Neural crest cell (in vitro differentiated cells): ENCODE data around the gene PCDHB12. TPM values are rescaled to one million over a fixed set of nuclear protein-coding genes. Genes with fewer than 3 reads are reported as not detected.
"Not testable (repeated sequence)": the region's sequence is repeated elsewhere in the genome, so short reads cannot be mapped to it uniquely, and the experiment has no call there.

ENCODE experiments used
- DNase-seq: peaks from one replicate; pipeline ENCODE4 v3.0.0; 2021; ENCODE audit warnings: low read depth, mixed read lengths, low spot score
- H3K27ac Mint-ChIP-seq: one replicate; pipeline ENCODE4 v1.8.0; 2021; ENCODE audit warnings: mild to moderate bottlenecking, mixed read lengths; ENCODE audit not compliant: unreplicated experiment
- H3K27me3 Mint-ChIP-seq: 2 replicates; pipeline ENCODE4 v1.8.0; 2021; ENCODE audit warnings: low read depth, mild to moderate bottlenecking, mixed read lengths
- H3K36me3 Mint-ChIP-seq: 2 replicates; pipeline ENCODE4 v1.8.0; 2021; ENCODE audit warnings: low read depth, mild to moderate bottlenecking, mixed read lengths
- H3K4me1 Mint-ChIP-seq: 2 replicates; pipeline ENCODE4 v1.8.0; 2021; ENCODE audit warnings: mixed read lengths
- H3K4me3 Mint-ChIP-seq: one replicate; pipeline ENCODE4 v1.8.0; 2021; ENCODE audit warnings: mild to moderate bottlenecking, mixed read lengths
- H3K9me3 Mint-ChIP-seq: 2 replicates; pipeline ENCODE4 v1.8.0; 2021; ENCODE audit warnings: mixed read lengths
- total RNA-seq: library from RNA; stranded (reverse); gene quantifications from 2 replicates; pipeline ENCODE4 v1.2.1, GENCODE V29; 2021
- TF ChIP-seq, protein P1 (sequence below): fragments of 200-600 bp; sonication (generic); conservative IDR thresholded peaks from 2 replicates; pipeline ENCODE4 v1.5.0; 2021; ENCODE audit warnings: antibody characterized with exemption, mild to moderate bottlenecking

The PCDHB12 gene
- total RNA-seq, 1 donor from 2014 or later = 3.1 TPM

DNA sequence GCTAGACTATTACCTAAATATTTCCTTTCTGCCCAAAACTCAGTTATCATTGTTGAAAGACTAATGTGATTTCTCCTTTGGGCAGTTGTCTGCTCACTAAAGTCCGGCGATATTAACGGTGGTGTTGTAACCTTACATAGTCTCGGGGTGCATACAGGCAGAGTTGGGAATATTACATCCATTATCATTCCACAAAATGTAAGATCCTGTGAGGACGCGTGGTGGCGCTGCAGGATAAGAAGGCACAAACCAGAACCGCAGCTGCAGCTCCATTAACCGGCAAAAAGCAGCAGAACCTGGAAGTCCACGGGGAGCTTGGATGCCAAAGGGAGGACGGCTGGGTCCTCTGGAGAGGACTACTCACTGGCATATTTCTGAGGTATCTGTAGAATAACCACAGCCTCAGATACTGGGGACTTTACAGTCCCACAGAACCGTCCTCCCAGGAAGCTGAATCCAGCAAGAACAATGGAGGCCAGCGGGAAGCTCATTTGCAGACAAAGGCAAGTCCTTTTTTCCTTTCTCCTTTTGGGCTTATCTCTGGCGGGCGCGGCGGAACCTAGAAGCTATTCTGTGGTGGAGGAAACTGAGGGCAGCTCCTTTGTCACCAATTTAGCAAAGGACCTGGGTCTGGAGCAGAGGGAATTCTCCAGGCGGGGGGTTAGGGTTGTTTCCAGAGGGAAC, 5.3 kb downstream of the PCDHB12 start, which contains the start of gene PCDHB13:
Gene PCDHB13, plus strand, starts transcription at position 264 of the 684 bp plus-strand sequence. Its CDS starts 205 bp downstream, at position 469.
- not testable (repeated sequence) for H3K27me3 Mint-ChIP-seq, H3K27ac Mint-ChIP-seq, H3K4me1 Mint-ChIP-seq
- TF ChIP-seq, protein P1, sequence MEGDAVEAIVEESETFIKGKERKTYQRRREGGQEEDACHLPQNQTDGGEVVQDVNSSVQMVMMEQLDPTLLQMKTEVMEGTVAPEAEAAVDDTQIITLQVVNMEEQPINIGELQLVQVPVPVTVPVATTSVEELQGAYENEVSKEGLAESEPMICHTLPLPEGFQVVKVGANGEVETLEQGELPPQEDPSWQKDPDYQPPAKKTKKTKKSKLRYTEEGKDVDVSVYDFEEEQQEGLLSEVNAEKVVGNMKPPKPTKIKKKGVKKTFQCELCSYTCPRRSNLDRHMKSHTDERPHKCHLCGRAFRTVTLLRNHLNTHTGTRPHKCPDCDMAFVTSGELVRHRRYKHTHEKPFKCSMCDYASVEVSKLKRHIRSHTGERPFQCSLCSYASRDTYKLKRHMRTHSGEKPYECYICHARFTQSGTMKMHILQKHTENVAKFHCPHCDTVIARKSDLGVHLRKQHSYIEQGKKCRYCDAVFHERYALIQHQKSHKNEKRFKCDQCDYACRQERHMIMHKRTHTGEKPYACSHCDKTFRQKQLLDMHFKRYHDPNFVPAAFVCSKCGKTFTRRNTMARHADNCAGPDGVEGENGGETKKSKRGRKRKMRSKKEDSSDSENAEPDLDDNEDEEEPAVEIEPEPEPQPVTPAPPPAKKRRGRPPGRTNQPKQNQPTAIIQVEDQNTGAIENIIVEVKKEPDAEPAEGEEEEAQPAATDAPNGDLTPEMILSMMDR = peak; percentile 52
- peak within 1 kb of the TSS; percentile 41 for H3K4me3 Mint-ChIP-seq
- H3K36me3 Mint-ChIP-seq = peaks cover 51% of the 10 kb centered on the region
- peaks cover 20% of the 10 kb centered on the region for H3K9me3 Mint-ChIP-seq
- DNase-seq = peak; percentile 11

DNA sequence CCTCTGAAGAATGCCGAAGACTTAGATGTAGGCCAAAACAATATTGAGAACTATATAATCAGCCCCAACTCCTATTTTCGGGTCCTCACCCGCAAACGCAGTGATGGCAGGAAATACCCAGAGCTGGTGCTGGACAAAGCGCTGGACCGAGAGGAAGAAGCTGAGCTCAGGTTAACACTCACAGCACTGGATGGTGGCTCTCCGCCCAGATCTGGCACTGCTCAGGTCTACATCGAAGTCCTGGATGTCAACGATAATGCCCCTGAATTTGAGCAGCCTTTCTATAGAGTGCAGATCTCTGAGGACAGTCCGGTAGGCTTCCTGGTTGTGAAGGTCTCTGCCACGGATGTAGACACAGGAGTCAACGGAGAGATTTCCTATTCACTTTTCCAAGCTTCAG, 6.1 kb downstream of the PCDHB12 start:
- H3K27ac Mint-ChIP-seq, H3K4me3 Mint-ChIP-seq, DNase-seq, H3K4me1 Mint-ChIP-seq, H3K27me3 Mint-ChIP-seq: not testable (repeated sequence)
- peaks cover 21% of the 10 kb centered on the region for H3K9me3 Mint-ChIP-seq
- peaks cover 52% of the 10 kb centered on the region for H3K36me3 Mint-ChIP-seq

DNA sequence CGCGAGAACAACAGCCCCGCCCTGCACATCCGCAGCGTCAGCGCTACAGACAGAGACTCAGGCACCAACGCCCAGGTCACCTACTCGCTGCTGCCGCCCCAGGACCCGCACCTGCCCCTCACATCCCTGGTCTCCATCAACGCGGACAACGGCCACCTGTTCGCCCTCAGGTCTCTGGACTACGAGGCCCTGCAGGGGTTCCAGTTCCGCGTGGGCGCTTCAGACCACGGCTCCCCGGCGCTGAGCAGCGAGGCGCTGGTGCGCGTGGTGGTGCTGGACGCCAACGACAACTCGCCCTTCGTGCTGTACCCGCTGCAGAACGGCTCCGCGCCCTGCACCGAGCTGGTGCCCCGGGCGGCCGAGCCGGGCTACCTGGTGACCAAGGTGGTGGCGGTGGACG, 7.0 kb downstream of the PCDHB12 start:
- not testable (repeated sequence) for H3K4me3 Mint-ChIP-seq, H3K4me1 Mint-ChIP-seq, DNase-seq, H3K27me3 Mint-ChIP-seq, H3K27ac Mint-ChIP-seq
- Mint-ChIP-seq H3K36me3 (peaks cover 55% of the 10 kb centered on the region), H3K9me3 (peaks cover 28% of the 10 kb centered on the region)

DNA sequence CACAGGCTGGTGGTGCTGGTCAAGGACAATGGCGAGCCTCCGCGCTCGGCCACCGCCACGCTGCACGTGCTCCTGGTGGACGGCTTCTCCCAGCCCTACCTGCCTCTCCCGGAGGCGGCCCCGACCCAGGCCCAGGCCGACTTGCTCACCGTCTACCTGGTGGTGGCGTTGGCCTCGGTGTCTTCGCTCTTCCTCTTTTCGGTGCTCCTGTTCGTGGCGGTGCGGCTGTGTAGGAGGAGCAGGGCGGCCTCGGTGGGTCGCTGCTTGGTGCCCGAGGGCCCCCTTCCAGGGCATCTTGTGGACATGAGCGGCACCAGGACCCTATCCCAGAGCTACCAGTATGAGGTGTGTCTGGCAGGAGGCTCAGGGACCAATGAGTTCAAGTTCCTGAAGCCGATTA, 7.5 kb downstream of the PCDHB12 start:
- peaks cover 28% of the 10 kb centered on the region for H3K9me3 Mint-ChIP-seq
- H3K27ac Mint-ChIP-seq, H3K4me3 Mint-ChIP-seq, H3K4me1 Mint-ChIP-seq, H3K27me3 Mint-ChIP-seq, DNase-seq: not testable (repeated sequence)
- H3K36me3 Mint-ChIP-seq = peaks cover 56% of the 10 kb centered on the region

DNA sequence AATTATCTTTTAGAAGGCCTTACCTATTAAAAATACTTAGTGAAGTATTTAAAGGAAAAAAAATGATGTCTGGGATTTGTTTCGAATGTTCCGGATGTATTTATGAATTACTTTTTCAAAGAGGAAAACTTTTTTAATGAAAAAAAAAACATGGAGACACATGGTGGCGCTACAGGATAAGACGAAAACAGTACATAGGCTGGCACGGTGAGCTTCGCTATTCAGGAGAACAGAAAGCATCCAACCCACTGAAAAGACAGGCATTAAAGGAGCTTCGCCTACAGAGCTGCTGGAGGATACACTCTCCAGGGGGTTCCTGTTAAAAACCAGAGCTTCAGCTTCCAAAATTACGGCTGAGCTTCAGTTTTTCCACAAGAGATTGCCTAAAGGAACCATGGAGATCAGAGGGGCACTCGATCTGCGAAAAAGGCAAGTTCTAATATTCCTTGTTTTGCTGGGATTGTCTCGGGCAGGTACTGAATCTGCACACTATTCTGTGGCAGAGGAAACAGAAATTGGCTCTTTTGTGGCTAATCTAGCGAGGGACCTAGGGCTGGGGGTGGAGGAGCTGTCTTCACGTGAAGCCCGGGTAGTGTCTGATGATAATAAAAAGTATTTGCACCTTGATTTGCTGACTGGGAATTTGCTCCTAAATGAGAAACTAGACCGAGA, 14.7 kb downstream of the PCDHB12 start, which contains the start of gene PCDHB14:
Gene PCDHB14, plus strand, starts transcription at position 232 of the 672 bp plus-strand sequence. Its CDS starts 163 bp downstream, at position 395.
- peaks cover 7% of the 10 kb centered on the region for H3K4me1 Mint-ChIP-seq
- TF ChIP-seq, protein P1 = peak; percentile 58
- peak within 1 kb of the TSS; percentile 90 for H3K27ac Mint-ChIP-seq
- H3K4me3 Mint-ChIP-seq = peak within 1 kb of the TSS; percentile 89
- H3K9me3 Mint-ChIP-seq = peaks cover 25% of the 10 kb centered on the region
- H3K36me3 Mint-ChIP-seq = peaks cover 66% of the 10 kb centered on the region
- no peaks in the 10 kb centered on the region for H3K27me3 Mint-ChIP-seq
- no peak for DNase-seq

DNA sequence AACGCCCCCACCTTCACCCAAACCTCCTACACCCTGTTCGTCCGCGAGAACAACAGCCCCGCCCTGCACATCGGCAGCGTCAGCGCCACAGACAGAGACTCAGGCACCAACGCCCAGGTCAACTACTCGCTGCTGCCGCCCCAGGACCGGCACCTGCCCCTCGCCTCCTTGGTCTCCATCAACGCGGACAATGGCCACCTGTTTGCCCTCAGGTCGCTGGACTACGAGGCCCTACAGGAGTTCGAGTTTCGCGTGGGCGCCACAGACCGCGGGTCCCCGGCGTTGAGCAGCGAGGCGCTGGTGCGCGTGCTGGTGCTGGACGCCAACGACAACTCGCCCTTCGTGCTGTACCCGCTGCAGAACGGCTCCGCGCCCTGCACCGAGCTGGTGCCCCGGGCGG, 16.3 kb downstream of the PCDHB12 start:
- Mint-ChIP-seq H3K9me3 (peaks cover 22% of the 10 kb centered on the region), H3K36me3 (peaks cover 60% of the 10 kb centered on the region)
- H3K27me3 Mint-ChIP-seq, H3K27ac Mint-ChIP-seq, H3K4me1 Mint-ChIP-seq, H3K4me3 Mint-ChIP-seq, DNase-seq: not testable (repeated sequence)

DNA sequence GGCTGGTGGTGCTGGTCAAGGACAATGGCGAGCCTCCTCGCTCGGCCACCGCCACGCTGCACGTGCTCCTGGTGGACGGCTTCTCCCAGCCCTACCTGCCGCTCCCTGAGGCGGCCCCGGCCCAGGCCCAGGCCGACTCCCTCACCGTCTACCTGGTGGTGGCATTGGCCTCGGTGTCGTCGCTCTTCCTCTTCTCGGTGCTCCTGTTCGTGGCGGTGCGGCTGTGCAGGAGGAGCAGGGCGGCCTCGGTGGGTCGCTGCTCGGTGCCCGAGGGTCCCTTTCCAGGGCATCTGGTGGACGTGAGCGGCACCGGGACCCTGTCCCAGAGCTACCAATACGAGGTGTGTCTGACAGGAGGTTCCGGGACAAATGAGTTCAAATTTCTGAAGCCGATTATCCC, 16.9 kb downstream of the PCDHB12 start:
- Mint-ChIP-seq H3K9me3 (peaks cover 18% of the 10 kb centered on the region), H3K36me3 (peaks cover 55% of the 10 kb centered on the region)
- H3K4me3 Mint-ChIP-seq, H3K27ac Mint-ChIP-seq, H3K27me3 Mint-ChIP-seq, DNase-seq, H3K4me1 Mint-ChIP-seq: not testable (repeated sequence)

DNA sequence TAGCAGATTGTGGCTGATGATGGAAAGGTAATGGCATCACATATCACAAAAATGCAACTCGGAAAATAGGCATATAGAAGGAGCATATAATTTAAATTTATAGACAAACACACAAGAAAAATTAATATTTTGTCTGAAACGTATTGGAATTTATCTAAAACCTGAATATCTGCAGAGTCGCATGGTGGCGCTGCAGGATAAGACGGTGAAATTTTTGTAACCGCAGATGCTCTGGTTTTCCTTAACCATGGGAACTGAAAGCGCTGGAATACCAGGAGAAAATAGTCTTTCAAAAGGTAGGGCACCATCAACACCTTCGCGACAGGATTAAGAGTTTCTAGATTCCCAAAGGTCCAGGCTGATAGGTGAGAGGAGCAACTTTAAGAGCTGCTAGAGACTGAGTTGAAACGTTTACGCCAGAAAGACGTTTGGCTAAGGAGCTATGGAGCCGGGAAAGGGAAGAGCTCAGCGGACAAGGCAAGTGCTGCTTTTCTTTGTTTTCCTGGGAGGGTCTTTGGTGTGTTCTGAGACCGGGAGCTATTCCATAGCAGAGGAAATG, 25.7 kb downstream of the PCDHB12 start:
- no peak overlapping the region for H3K27ac Mint-ChIP-seq
- H3K4me3 Mint-ChIP-seq = no peak overlapping the region
- DNase-seq = no peak
- peaks cover 13% of the 10 kb centered on the region for H3K9me3 Mint-ChIP-seq
- no peaks in the 10 kb centered on the region for H3K4me1 Mint-ChIP-seq
- TF ChIP-seq, protein P1 = no peak
- no peaks in the 10 kb centered on the region for H3K27me3 Mint-ChIP-seq
- peaks cover 38% of the 10 kb centered on the region for H3K36me3 Mint-ChIP-seq

DNA sequence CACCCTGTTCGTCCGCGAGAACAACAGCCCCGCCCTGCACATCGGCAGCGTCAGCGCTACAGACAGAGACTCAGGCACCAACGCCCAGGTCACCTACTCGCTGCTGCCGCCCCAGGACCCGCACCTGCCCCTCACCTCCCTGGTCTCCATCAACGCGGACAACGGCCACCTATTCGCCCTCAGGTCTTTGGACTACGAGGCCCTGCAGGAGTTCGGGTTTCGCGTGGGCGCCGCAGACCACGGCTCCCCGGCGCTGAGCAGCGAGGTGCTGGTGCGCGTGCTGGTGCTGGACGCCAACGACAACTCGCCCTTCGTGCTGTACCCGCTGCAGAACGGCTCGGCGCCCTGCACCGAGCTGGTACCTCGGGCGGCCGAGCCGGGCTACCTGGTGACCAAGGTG, 27.4 kb downstream of the PCDHB12 start:
- H3K27me3 Mint-ChIP-seq, H3K4me1 Mint-ChIP-seq, H3K27ac Mint-ChIP-seq, H3K4me3 Mint-ChIP-seq, DNase-seq: not testable (repeated sequence)
- Mint-ChIP-seq H3K9me3 (peaks cover 20% of the 10 kb centered on the region), H3K36me3 (peaks cover 51% of the 10 kb centered on the region)
